ENCODE results near the gene ZNF175. TPM values are rescaled to one million over a fixed set of nuclear protein-coding genes. Genes with fewer than 3 reads are reported as not detected.
A peak's percentile ranks its signal among the peaks of the same experiment; 100 is the strongest.

ZNF175 gene
- polyA plus RNA-seq, 3 donors, result 0.39 to 2.4 (median 0.82) TPM

DNA sequence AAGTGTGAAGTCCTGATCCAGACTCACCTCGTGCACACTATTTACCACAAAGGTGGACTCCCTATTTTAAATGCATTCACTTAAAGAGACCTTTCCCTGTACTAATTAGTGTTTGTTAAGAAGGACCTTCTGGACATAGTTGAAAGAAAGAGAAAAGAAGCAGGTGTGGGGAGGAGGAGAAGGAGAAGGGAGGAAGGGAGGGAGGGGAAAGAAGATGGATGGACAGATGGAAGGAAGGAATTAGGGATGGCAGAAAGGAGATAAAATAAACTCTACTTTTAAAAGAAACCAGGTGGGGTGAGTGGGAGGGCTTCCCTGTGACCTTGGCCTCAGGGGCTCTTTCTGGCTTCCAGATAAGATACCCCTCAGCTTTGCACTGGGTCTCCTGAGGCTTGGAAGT lies 21.4 kb downstream of the ZNF175 start:
- no peak for DNase-seq
- Histone ChIP-seq H3K27me3 (ENCODE audit: control insufficient read depth in 2 of 2, insufficient read depth in 2 of 2, low read length in 2 of 2) (no peaks in the 10 kb centered on the region), H3K9me3 (replicated peaks in 1 of 2; ENCODE audit: control insufficient read depth in 1 of 2, insufficient read depth in 1 of 2, low read length in 2 of 2) (peaks cover 6 to 9% of the 10 kb centered on the region in 2 donors), H3K9ac (ENCODE audit: insufficient read depth, low read length, poor library complexity, severe bottlenecking) (no peak overlapping the region), H3K4me3 (replicated peaks in 1 of 3; ENCODE audit: low read depth in 2 of 3, low read length in 3 of 3) (no peak overlapping the region), H3K36me3 (replicated peaks in 1 of 2; ENCODE audit: control insufficient read depth in 1 of 2, insufficient read depth in 2 of 2, low read length in 2 of 2) (peaks cover 0 to 9% of the 10 kb centered on the region in 2 donors), H3K79me2 (ENCODE audit: insufficient read depth, low read length) (no peaks in the 10 kb centered on the region), H2AFZ (ENCODE audit: insufficient read depth, low read depth, low read length, poor library complexity, severe bottlenecking) (no peak overlapping the region), H3K4me1 (ENCODE audit: control insufficient read depth in 1 of 2, insufficient read depth in 2 of 2, low read length in 2 of 2) (peaks cover 23 to 28% of the 10 kb centered on the region in 2 donors), H3K4me2 (replicated peaks; ENCODE audit: extremely low read depth, low read length, poor library complexity, severe bottlenecking) (no peak overlapping the region), H4K20me1 (ENCODE audit: insufficient read depth, low read length) (no peaks in the 10 kb centered on the region), H3K27ac (ENCODE audit: low read depth in 1 of 2, low read length in 2 of 2) (no peak overlapping the region)
- TF ChIP-seq, protein P1, sequence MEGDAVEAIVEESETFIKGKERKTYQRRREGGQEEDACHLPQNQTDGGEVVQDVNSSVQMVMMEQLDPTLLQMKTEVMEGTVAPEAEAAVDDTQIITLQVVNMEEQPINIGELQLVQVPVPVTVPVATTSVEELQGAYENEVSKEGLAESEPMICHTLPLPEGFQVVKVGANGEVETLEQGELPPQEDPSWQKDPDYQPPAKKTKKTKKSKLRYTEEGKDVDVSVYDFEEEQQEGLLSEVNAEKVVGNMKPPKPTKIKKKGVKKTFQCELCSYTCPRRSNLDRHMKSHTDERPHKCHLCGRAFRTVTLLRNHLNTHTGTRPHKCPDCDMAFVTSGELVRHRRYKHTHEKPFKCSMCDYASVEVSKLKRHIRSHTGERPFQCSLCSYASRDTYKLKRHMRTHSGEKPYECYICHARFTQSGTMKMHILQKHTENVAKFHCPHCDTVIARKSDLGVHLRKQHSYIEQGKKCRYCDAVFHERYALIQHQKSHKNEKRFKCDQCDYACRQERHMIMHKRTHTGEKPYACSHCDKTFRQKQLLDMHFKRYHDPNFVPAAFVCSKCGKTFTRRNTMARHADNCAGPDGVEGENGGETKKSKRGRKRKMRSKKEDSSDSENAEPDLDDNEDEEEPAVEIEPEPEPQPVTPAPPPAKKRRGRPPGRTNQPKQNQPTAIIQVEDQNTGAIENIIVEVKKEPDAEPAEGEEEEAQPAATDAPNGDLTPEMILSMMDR (IDR thresholded peaks at IDR 0.05), result no peak
- WGBS (ENCODE audit: insufficient coverage), result no CpG with 5 or more reads among the region's 1 CpG
- Mint-ChIP-seq H3K4me3 (no peak overlapping the region), H3K36me3 (peaks cover 4 to 7% of the 10 kb centered on the region in 2 donors), H3K9me3 (peaks cover 3 to 7% (median 5%) of the 10 kb centered on the region in 7 donors), H3K27me3 (ENCODE audit: low read depth in 3 of 3) (peaks cover 0 to 19% (median 5%) of the 10 kb centered on the region in 3 donors), H3K27ac (no peak overlapping the region), H3K4me1 (peaks cover 29% of the 10 kb centered on the region)
- intact Hi-C loops (cut with micrococcal nuclease), result loop anchor here (10.0 kb wide), 1 partner anchor 488 kb away; the partner anchor contains the start of gene CTU1 (in 2 of the 2)

DNA sequence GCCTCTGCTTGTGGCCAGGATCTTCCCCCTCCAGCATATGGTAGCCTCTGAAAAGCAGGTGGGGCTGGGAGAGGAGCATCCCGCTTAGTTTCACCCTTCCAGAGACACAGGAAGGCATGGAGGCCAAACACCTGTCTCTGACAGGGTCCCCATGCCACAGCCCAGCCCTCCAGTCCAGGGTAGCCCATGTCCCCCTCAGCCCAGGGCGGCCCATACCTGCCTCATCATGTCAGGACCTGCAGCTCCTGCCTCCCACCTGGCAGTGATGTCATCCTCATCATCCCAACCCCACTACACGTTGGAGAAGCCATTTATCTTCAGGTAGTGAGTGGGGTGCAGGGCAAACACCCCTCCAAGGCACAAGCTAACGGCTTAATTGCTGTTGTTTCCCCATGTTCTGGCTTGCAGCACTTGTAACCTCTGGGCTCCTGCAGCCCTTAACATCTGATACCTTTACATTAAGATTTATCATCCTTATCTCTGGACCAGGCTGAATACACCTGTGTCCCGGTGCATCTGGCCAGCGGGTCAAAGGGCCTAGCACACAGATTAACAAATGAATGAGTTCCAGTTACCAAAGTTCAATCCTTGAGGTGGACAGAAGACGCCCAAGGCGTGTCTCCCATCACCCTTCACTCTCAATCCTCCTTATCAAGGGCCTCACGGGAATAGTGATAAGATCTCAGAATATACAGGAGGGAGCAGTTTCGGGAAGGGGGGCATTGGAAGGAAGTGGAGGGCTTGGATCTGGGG lies 22.2 kb downstream of the ZNF175 start:
- H3K4me3 Mint-ChIP-seq, result peak overlapping the region; percentile 84 to 99
- peak overlapping the region in 1 of 7 donors; percentile 35 for H3K27ac Mint-ChIP-seq
- H3K4me1 Mint-ChIP-seq, result peaks cover 29% of the 10 kb centered on the region
- Histone ChIP-seq H3K79me2 (ENCODE audit: insufficient read depth, low read length) (no peaks in the 10 kb centered on the region), H3K9me3 (replicated peaks in 1 of 2; ENCODE audit: control insufficient read depth in 1 of 2, insufficient read depth in 1 of 2, low read length in 2 of 2) (peaks cover 0 to 1% of the 10 kb centered on the region in 2 donors), H3K27me3 (ENCODE audit: control insufficient read depth in 2 of 2, insufficient read depth in 2 of 2, low read length in 2 of 2) (no peaks in the 10 kb centered on the region), H4K20me1 (ENCODE audit: insufficient read depth, low read length) (no peaks in the 10 kb centered on the region), H3K4me2 (replicated peaks; ENCODE audit: extremely low read depth, low read length, poor library complexity, severe bottlenecking) (peak overlapping the region; percentile 97), H3K4me3 (replicated peaks in 1 of 3; ENCODE audit: low read depth in 2 of 3, low read length in 3 of 3) (peak overlapping the region; percentile 67 to 93 (median 67)), H3K9ac (ENCODE audit: insufficient read depth, low read length, poor library complexity, severe bottlenecking) (peak overlapping the region; percentile 56), H3K4me1 (ENCODE audit: control insufficient read depth in 1 of 2, insufficient read depth in 2 of 2, low read length in 2 of 2) (peaks cover 23 to 28% of the 10 kb centered on the region in 2 donors), H3K36me3 (replicated peaks in 1 of 2; ENCODE audit: control insufficient read depth in 1 of 2, insufficient read depth in 2 of 2, low read length in 2 of 2) (peaks cover 0 to 1% of the 10 kb centered on the region in 2 donors), H2AFZ (ENCODE audit: insufficient read depth, low read depth, low read length, poor library complexity, severe bottlenecking) (peak overlapping the region; percentile 96), H3K27ac (ENCODE audit: low read depth in 1 of 2, low read length in 2 of 2) (no peak overlapping the region)
- 69% methylated on average over 6 of the region's 10 CpGs for WGBS (ENCODE audit: insufficient coverage)
- H3K27me3 Mint-ChIP-seq (ENCODE audit: low read depth in 3 of 3), result peaks cover 0 to 19% (median 5%) of the 10 kb centered on the region in 3 donors
- H3K9me3 Mint-ChIP-seq, result peaks cover 0 to 3% (median 0%) of the 10 kb centered on the region in 7 donors
- no peaks in the 10 kb centered on the region for H3K36me3 Mint-ChIP-seq
- intact Hi-C loops (cut with micrococcal nuclease), result loop anchor here (10.0 kb wide), 1 partner anchor 489 kb away; the partner anchor contains the start of gene CTU1 (in 2 of the 2)
- no peak for DNase-seq
- TF ChIP-seq, protein P1 (IDR thresholded peaks at IDR 0.05), result no peak
